GM23338 (cell line): ENCODE data around the gene CDK3. TPM values are rescaled to one million over a fixed set of nuclear protein-coding genes. Genes with fewer than 3 reads are reported as not detected.

ENCODE experiments used
- ATAC-seq: fragments of 200-7000 bp; cut with Tn5 transposase; 3 replicates; pipeline ENCODE4 v1.9.1; 2020
- DNase-seq: peaks from one replicate; pipeline ENCODE4 v3.0.0-alpha.2; 2015; ENCODE audit warnings: low spot score
- H2AFZ ChIP-seq: fragments of 200-600 bp; sonication (generic); 2 replicates; pipeline ENCODE4 v1.8.0; 2016; ENCODE audit warnings: antibody characterized with exemption, mild to moderate bottlenecking, moderate library complexity
- H3F3A ChIP-seq: fragments of 200-600 bp; sonication (generic); replicated peaks from 2 replicates; pipeline ENCODE4 v1.8.0; 2017; ENCODE audit warnings: antibody characterized with exemption, mixed run types, low read depth
- H3K27ac ChIP-seq: fragments of 200-600 bp; sonication (generic); 2 replicates; pipeline ENCODE4 v1.6.1; 2016; ENCODE audit warnings: low read depth
- H3K27me3 ChIP-seq: fragments of 200-600 bp; sonication (generic); 2 replicates; pipeline ENCODE4 v1.8.0; 2016; ENCODE audit warnings: mild to moderate bottlenecking, mixed run types, moderate library complexity; ENCODE audit not compliant: insufficient read depth
- H3K36me3 ChIP-seq: fragments of 200-600 bp; sonication (generic); 2 replicates; pipeline ENCODE4 v1.8.0; 2016; ENCODE audit warnings: mild to moderate bottlenecking; ENCODE audit not compliant: insufficient read depth
- H3K4me1 ChIP-seq: fragments of 200-600 bp; sonication (generic); 2 replicates; pipeline ENCODE4 v1.8.0; 2016; ENCODE audit warnings: mild to moderate bottlenecking, moderate library complexity; ENCODE audit not compliant: insufficient read depth
- H3K4me2 ChIP-seq: fragments of 200-600 bp; sonication (generic); 2 replicates; pipeline ENCODE4 v1.7.1; 2017; ENCODE audit warnings: mixed run types
- H3K4me3 ChIP-seq: fragments of 200-600 bp; sonication (generic); 2 replicates; pipeline ENCODE4 v1.6.1; 2016; ENCODE audit warnings: mixed run types
- H3K79me2 ChIP-seq: fragments of 200-600 bp; sonication (generic); replicated peaks from 2 replicates; pipeline ENCODE4 v1.8.0; 2017; ENCODE audit warnings: mild to moderate bottlenecking; ENCODE audit not compliant: insufficient read depth
- H3K9me2 ChIP-seq: fragments of 200-600 bp; sonication (generic); 2 replicates; pipeline ENCODE4 v1.8.0; 2017; ENCODE audit not compliant: insufficient read depth
- H4K20me1 ChIP-seq: fragments of 200-600 bp; sonication (generic); replicated peaks from 2 replicates; pipeline ENCODE4 v1.8.0; 2017; ENCODE audit warnings: mild to moderate bottlenecking; ENCODE audit not compliant: insufficient read depth
- H3K27ac Mint-ChIP-seq: 2 replicates; pipeline ENCODE4 v1.8.0; 2020; ENCODE audit warnings: inconsistent platforms, mild to moderate bottlenecking, moderate library complexity, mixed read lengths
- H3K27me3 Mint-ChIP-seq: 3 replicates; pipeline ENCODE4 v1.8.0; 2022; ENCODE audit warnings: low read depth, mild to moderate bottlenecking, moderate library complexity, mixed read lengths, inconsistent platforms; ENCODE audit not compliant: insufficient read depth, poor library complexity
- H3K36me3 Mint-ChIP-seq: 3 replicates; pipeline ENCODE4 v1.8.0; 2021; ENCODE audit warnings: low read depth, mild to moderate bottlenecking, inconsistent platforms, moderate library complexity, mixed read lengths
- H3K4me1 Mint-ChIP-seq: 3 replicates; pipeline ENCODE4 v1.8.0; 2020; ENCODE audit warnings: mild to moderate bottlenecking, inconsistent platforms, mixed read lengths
- H3K4me3 Mint-ChIP-seq: 3 replicates; pipeline ENCODE4 v1.8.0; 2021; ENCODE audit warnings: moderate library complexity, mild to moderate bottlenecking, inconsistent platforms, mixed read lengths
- H3K9me3 Mint-ChIP-seq: 3 replicates; pipeline ENCODE4 v1.8.0; 2020; ENCODE audit warnings: moderate library complexity, mild to moderate bottlenecking, inconsistent platforms, mixed read lengths
- CREB1 ChIP-seq: fragments of 250-450 bp; sonication (Bioruptor Pico); IDR thresholded peaks from 2 replicates; pipeline ENCODE4 v1.5.0; 2020; ENCODE audit warnings: low read depth, mild to moderate bottlenecking, moderate library complexity
- CTCF ChIP-seq, 2 experiments: fragments of 200-600 bp in 1 of 2; sonication (generic) in 1 of 2; conservative IDR thresholded peaks; 2 replicates each; pipeline versions ENCODE4 v1.5.1 to v1.6.1; 2016 to 2017; ENCODE audit warnings: antibody characterized with exemption in 2 of 2, low read depth in 2 of 2, mild to moderate bottlenecking in 2 of 2, moderate library complexity in 1 of 2
- JUNB ChIP-seq: IDR thresholded peaks from one replicate; pipeline ENCODE4 v1.6.1; 2016; ENCODE audit warnings: antibody characterized with exemption; ENCODE audit not compliant: unreplicated experiment
- ZNF114 ChIP-seq: fragments of 250-450 bp; sonication (Bioruptor Pico); IDR thresholded peaks from 2 replicates; pipeline ENCODE4 v1.5.0; 2020; ENCODE audit warnings: mild to moderate bottlenecking, moderate library complexity
- polyA plus RNA-seq: library from polyadenylated mRNA; unstranded; fragments of >200 nt; fragmentation: Nextera tagmentation; extraction: Ambion mirVana; gene quantifications from 2 replicates; pipeline ENCODE4 v1.2.1, GENCODE V29; 2016
- total RNA-seq: library from RNA; depleted of rRNA; stranded (reverse); fragments of >200 nt; shearing (Covaris generic); gene quantifications from 2 replicates; pipeline ENCODE4 v1.2.3, GENCODE V29; 2014
- TF ChIP-seq, protein P1 (sequence below): fragments of 250-450 bp; sonication (Bioruptor Pico); IDR thresholded peaks from 2 replicates; pipeline ENCODE4 v1.5.0; 2020; ENCODE audit warnings: mild to moderate bottlenecking, moderate library complexity

CDK3 gene
- total and polyA plus RNA-seq, 2 experiments from 2014 or later: 7.9 to 10.2 TPM

DNA sequence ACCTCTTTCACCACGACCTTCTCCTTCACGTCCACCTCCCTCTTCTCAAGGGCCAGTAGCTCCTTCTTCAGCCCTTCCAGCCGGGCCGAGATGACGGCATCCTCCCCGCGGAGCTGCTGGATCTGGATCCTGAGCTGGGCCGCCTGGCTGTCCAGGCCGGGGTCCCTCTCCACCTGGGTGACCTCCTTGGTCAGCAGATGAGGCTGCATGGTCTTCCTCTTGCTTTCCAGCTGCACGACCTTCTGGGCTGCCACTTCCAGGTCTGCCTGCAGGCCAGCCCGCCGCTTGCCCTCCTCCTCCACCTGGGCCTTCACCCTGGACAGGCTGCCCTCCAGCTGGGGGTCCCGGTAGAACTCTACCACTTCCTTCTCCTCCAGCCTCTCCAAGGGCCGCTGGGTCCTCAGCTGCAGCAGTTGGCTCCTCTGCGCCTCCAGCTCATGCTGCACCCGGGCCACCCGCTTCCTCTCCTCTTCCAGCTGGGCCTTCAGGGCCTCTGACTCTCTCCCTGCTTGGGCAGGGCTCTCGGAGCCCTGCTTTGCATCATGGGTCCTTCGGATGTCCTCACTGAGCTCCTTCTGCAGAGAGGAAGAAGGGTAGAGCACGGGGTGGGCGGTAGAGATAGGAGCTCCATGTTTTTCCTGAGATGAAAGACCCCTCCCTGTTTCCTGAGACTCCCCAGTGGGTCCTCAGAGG, 9.5 kb downstream of the CDK3 start:
- Mint-ChIP-seq H3K27me3 (peaks cover 11% of the 10 kb centered on the region), H3K4me3 (peak overlapping the region; percentile 10; the same call in 1 of the 3 replicates), H3K27ac (no peak overlapping the region), H3K4me1 (peaks cover 5% of the 10 kb centered on the region), H3K36me3 (peaks cover 2% of the 10 kb centered on the region), H3K9me3 (no peaks in the 10 kb centered on the region; the same call in none of the 3 replicates)
- Histone ChIP-seq H3K9me2 (no peaks in the 10 kb centered on the region), H3K36me3 (no peaks in the 10 kb centered on the region), H3K4me1 (no peaks in the 10 kb centered on the region), H3K27me3 (no peaks in the 10 kb centered on the region), H3F3A (0 out of 2 replicates have a peak, but pooled peaks cover 9% of the 10 kb centered on the region), H2AFZ (no peak overlapping the region), H4K20me1 (no peaks in the 10 kb centered on the region), H3K27ac (no peak overlapping the region), H3K79me2 (no peaks in the 10 kb centered on the region), H3K4me2 (no peak overlapping the region), H3K4me3 (no peak overlapping the region)
- ATAC-seq (no peak), DNase-seq (no peak)
- TF ChIP-seq CTCF (conservative IDR thresholded peaks at IDR 0.05; ENCODE audit: low read depth in 2 of 2) (no peak), CREB1 (CRISPR knock-in tag) (no peak), JUNB (no peak), ZNF114 (CRISPR knock-in tag) (no peak)
- TF ChIP-seq, protein P1, sequence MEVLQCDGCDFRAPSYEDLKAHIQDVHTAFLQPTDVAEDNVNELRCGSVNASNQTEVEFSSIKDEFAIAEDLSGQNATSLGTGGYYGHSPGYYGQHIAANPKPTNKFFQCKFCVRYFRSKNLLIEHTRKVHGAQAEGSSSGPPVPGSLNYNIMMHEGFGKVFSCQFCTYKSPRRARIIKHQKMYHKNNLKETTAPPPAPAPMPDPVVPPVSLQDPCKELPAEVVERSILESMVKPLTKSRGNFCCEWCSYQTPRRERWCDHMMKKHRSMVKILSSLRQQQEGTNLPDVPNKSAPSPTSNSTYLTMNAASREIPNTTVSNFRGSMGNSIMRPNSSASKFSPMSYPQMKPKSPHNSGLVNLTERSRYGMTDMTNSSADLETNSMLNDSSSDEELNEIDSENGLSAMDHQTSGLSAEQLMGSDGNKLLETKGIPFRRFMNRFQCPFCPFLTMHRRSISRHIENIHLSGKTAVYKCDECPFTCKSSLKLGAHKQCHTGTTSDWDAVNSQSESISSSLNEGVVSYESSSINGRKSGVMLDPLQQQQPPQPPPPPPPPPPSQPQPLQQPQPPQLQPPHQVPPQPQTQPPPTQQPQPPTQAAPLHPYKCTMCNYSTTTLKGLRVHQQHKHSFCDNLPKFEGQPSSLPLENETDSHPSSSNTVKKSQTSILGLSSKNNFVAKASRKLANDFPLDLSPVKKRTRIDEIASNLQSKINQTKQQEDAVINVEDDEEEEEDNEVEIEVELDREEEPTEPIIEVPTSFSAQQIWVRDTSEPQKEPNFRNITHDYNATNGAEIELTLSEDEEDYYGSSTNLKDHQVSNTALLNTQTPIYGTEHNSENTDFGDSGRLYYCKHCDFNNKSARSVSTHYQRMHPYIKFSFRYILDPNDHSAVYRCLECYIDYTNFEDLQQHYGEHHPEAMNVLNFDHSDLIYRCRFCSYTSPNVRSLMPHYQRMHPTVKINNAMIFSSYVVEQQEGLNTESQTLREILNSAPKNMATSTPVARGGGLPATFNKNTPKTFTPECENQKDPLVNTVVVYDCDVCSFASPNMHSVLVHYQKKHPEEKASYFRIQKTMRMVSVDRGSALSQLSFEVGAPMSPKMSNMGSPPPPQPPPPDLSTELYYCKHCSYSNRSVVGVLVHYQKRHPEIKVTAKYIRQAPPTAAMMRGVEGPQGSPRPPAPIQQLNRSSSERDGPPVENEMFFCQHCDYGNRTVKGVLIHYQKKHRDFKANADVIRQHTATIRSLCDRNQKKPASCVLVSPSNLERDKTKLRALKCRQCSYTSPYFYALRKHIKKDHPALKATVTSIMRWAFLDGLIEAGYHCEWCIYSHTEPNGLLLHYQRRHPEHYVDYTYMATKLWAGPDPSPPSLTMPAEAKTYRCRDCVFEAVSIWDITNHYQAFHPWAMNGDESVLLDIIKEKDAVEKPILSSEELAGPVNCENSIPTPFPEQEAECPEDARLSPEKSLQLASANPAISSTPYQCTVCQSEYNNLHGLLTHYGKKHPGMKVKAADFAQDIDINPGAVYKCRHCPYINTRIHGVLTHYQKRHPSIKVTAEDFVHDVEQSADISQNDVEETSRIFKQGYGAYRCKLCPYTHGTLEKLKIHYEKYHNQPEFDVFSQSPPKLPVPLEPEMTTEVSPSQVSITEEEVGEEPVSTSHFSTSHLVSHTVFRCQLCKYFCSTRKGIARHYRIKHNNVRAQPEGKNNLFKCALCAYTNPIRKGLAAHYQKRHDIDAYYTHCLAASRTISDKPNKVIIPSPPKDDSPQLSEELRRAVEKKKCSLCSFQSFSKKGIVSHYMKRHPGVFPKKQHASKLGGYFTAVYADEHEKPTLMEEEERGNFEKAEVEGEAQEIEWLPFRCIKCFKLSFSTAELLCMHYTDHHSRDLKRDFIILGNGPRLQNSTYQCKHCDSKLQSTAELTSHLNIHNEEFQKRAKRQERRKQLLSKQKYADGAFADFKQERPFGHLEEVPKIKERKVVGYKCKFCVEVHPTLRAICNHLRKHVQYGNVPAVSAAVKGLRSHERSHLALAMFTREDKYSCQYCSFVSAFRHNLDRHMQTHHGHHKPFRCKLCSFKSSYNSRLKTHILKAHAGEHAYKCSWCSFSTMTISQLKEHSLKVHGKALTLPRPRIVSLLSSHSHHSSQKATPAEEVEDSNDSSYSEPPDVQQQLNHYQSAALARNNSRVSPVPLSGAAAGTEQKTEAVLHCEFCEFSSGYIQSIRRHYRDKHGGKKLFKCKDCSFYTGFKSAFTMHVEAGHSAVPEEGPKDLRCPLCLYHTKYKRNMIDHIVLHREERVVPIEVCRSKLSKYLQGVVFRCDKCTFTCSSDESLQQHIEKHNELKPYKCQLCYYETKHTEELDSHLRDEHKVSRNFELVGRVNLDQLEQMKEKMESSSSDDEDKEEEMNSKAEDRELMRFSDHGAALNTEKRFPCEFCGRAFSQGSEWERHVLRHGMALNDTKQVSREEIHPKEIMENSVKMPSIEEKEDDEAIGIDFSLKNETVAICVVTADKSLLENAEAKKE (CRISPR knock-in tag): no peak
